HG03457 (cell line): ENCODE measurements around the gene GAB1.

Experiments used
- ATAC-seq: cut with Tn5 transposase; IDR thresholded peaks from one replicate; pipeline ENCODE4 v1.9.1; 2021; ENCODE audit warnings: moderate number of reproducible peaks; ENCODE audit not compliant: unreplicated experiment

The GAB1 gene

GRCh38 chr4:143407888-143408287 lies 71.2 kb downstream of the GAB1 start:
- ATAC-seq = no peak

GRCh38 chr4:143410015-143410414 lies 73.3 kb downstream of the GAB1 start:
- ATAC-seq = no peak

- no peak for ATAC-seq
These were observed 75.1 kb downstream of the GAB1 start for GRCh38 chr4:143411527-143412419.

- ATAC-seq = no peak
These were observed 75.7 kb downstream of the GAB1 start for GRCh38 chr4:143412420-143412758.

GRCh38 chr4:143417679-143418403 lies 81.2 kb downstream of the GAB1 start:
- peak; percentile 96 for ATAC-seq

- ATAC-seq = no peak
These were observed 83.6 kb downstream of the GAB1 start for GRCh38 chr4:143420227-143420626.

GRCh38 chr4:143421609-143422008 lies 84.9 kb downstream of the GAB1 start:
- ATAC-seq = no peak

- no peak for ATAC-seq
These were observed 87.6 kb downstream of the GAB1 start for GRCh38 chr4:143424276-143424675.

- no peak for ATAC-seq
These were observed 95.0 kb downstream of the GAB1 start for GRCh38 chr4:143431526-143432257.

GRCh38 chr4:143432258-143432591 lies 95.5 kb downstream of the GAB1 start:
- no peak for ATAC-seq

- ATAC-seq = no peak
These were observed 96.6 kb downstream of the GAB1 start for GRCh38 chr4:143433231-143433630.

- ATAC-seq = no peak
These were observed 99.3 kb downstream of the GAB1 start for GRCh38 chr4:143435955-143436354.

- no peak for ATAC-seq
These were observed 100.8 kb downstream of the GAB1 start for GRCh38 chr4:143437476-143437875.

- ATAC-seq = no peak
These were observed 101.3 kb downstream of the GAB1 start for GRCh38 chr4:143437937-143438336.

GRCh38 chr4:143438710-143439109 lies 102.0 kb downstream of the GAB1 start:
- ATAC-seq = no peak

GRCh38 chr4:143441109-143441508 lies 104.4 kb downstream of the GAB1 start:
- ATAC-seq = no peak

- no peak for ATAC-seq
These were observed 105.0 kb downstream of the GAB1 start for GRCh38 chr4:143441678-143442077.

GRCh38 chr4:143443728-143444127 lies 107.1 kb downstream of the GAB1 start:
- no peak for ATAC-seq

GRCh38 chr4:143451186-143451585 lies 114.5 kb downstream of the GAB1 start:
- no peak for ATAC-seq

GRCh38 chr4:143455211-143455610 lies 118.5 kb downstream of the GAB1 start:
- ATAC-seq = no peak

- no peak for ATAC-seq
These were observed 122.3 kb downstream of the GAB1 start for GRCh38 chr4:143458966-143459365.
